HG03558 (cell line): ENCODE data around the gene AHR.
A peak's percentile ranks its signal among the peaks of the same experiment; 100 is the strongest.

Experiments used
- ATAC-seq: cut with Tn5 transposase; IDR thresholded peaks from one replicate; pipeline ENCODE4 v1.9.1; 2021; ENCODE audit warnings: moderate number of reproducible peaks; ENCODE audit not compliant: unreplicated experiment; ENCODE audit errors: extremely low read depth

The AHR gene

DNA sequence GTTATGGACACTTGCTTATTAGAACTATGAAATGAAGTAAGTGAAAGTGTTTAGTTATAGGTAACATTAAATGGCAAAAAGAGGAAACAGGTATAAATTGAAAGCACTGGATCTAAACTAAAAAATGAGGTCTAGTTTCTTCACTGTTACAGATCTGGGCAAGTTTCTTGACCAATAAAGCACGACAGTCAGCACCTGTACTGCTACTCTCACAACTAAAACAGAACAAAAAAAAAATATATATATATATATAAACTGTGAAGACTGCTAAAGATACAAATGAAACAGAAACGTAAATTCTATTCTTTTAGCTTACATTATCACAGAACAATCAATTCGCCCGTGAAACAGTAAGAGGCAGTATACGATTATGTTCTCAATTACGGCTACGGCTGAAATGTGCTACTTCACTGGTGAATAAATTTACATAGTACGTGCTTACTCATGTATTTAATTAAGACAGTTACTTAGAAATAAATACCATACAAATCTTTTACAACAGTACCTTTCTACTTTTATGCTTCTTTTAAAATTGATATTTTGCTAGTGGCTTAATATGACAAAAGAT lies 4.2 kb downstream of the AHR start:
- peak; percentile 31 for ATAC-seq

DNA sequence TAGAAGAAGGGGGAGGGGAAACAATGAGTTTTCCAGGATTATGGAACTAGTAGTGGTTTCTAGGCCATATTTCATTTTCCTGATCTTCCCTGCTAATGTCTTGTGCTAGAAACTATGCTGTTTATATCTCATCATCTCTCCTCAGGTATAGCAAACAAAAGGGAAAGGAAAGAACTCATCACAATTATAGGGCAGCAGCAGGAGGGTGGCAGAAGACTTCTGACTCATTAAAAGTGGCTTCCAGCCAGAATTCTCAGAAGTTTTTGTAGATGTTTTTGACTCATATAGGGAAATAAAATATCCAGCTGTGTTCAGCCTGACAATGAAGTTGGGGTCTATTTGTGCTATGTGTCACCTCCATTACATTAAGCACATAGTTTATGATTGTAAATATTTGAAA lies 6.5 kb downstream of the AHR start:
- ATAC-seq, result no peak

DNA sequence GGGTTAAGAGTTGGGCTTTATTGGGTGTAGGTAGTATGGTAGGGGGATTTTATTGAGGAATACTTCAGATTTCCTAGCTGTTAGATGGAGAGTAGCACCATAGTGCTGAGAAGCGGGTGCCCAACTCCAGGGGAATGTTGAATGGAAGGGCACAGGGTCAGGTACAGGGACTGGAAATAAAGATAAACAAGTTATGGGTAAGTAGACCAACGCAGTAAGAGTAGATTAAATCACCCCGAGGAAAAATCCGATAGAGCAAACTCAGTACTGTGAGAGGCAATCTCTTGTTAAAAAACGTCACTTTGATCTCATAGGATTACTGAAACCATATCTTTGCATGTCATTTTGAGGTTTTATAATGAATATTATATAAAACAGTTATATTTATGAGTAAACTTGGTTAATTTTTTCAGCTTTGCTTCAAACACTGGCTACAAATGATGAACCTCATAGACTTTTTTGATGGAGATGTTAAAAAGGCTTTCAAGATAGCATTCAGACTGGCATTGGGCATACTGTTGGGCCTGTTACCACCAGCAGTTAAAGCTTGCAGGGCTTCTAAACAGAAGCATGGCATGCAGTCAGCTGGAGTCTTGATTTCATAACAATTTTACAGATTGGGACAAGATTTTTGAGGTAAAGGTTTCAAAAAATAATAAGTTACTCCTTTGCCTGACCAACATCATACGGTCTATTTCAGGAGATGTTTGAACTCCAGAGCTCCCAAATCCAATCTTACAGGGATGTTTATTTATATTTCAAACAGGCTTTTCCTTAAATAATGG lies 7.1 kb downstream of the AHR start:
- ATAC-seq, result no peak

DNA sequence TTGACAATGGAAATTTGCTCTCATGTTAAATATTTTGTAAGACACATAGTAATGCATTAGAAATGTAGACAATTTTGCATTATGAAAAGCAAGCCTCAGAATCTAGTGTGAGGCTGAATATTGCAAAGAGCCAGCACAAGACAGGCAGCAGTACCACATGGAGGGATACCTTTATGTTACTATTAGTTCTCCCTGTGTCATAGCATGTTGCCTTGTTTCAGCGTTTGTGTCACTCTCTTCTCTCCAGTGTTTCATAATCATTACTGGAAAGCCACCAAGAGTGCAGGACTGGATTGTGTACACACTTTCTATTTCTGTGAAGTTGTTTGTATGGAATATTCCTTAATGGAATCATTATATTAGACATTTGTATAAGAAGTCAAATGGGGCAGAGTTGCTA lies 8.5 kb downstream of the AHR start:
- no peak for ATAC-seq

DNA sequence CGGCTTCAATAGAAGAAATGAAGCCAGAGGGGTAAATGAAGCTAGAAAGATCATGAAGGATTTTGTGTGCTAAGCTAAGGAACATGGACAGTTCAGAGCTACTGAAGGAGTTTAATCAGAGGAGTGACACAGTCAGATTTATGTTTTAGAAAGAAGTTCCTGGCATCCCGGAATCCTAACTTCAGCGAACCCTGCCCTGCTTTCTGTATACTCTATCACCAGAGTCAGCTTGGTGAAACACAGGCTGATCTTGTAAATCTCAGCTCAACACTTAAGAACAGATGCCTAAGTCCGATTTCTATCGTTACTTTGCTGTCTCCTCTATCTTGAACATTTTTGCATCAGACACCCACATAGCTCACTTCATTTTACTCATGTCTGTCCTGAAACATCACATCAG lies 9.1 kb downstream of the AHR start:
- ATAC-seq, result no peak

DNA sequence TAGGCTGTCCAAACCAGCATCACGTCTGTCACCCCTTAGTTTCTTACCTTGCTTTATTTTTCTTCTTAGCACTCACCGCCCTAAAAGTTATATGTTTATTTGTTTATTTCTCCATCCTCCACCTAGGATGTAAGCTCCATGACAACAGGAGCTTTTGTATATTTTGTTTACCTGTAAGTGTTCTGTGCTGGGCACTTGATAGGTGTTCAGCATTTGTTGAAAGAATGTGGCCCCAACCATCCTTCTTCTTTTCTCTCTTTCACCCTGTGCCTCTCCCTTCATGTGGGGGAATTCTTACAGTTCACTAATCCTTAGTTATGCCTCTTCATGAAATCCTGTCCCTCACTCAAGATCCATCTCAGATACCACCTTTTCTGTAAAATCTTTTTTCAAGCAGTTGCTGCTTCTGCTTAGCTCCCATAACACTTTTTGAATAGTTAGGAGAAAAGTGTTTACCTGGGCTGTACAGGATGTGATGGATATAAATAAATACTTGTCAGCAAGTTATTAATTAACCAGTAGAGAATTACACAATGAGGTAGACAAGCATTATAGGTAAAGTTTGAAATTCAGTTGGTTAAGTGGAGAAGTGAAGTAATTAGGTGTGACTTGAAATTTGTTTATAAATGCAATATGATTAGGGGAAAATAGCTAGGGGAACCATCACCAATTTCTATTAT lies 9.7 kb downstream of the AHR start:
- no peak for ATAC-seq

DNA sequence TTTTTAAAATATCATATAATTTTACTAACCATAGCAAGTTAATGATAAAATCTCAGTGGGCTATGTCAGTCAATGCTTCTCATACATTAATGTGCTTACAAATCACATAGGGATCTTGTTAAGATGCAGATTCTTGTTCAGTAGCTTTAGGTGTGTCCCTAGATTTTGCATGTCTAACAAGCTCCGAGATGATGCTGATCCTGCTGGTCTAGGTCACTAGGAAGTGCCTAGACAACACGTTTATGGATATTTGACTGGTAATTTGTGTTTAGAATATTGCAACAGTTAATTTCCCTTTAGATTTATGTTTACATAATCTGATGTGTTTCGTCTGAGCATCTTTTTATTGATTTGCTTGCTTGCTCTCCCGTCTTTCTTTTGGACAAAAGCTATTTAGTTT lies 12.7 kb downstream of the AHR start:
- no peak for ATAC-seq

DNA sequence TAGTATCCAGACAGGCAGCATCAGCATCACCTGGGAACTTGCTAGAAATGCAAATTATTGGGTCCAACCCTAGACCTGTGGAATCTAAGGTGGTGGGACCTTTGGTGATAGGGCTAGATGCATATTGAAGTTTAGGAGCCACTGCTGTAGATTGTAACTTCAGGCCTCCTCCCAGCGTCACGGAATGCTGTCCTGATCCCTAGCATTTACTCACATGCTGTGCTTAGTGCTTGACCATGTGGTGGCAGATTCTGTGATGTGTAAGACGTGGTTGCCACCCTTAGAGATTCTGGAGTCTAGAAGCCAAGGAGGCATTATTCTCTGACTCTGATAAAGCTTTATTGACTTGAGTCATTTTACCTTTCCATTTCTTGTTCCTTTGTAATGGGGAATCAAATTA lies 13.5 kb downstream of the AHR start:
- ATAC-seq, result no peak

DNA sequence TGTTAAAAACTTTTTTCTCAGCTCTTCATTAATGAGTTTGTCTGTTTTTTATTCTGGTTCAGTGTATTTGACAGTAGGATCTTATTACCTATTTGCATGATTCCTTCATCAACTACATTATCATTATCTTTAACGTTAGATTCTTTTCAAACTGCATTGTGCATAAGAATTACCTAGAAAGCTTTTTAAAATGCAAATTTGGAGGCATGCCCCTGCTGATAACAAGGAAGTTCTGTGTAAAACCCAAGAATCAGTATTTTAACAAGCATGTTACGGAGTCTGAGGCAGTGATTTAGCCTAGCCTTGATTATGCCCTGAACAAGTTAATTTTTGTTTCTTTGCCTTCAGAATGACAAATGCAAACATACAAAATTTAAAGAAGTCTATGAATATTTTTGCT lies 14.2 kb downstream of the AHR start:
- no peak for ATAC-seq

DNA sequence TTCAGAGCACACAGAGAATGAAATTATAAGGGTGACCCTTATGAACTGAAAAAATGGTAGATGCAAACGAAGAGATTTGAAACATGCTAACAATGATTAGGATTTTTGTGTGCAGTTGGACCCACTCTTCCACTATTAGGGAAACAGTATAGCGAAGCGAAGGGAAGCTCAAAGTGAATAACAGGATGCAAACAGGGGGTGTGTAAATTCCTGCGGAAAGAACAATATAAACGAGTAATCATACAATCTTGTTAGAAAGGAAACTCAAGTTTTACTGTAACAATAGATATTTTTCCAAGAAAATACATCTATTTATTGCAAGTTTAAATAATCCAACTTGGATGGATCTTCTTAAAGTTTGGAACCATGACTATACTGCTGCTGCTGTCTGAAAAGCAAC lies 14.7 kb downstream of the AHR start:
- ATAC-seq, result no peak

DNA sequence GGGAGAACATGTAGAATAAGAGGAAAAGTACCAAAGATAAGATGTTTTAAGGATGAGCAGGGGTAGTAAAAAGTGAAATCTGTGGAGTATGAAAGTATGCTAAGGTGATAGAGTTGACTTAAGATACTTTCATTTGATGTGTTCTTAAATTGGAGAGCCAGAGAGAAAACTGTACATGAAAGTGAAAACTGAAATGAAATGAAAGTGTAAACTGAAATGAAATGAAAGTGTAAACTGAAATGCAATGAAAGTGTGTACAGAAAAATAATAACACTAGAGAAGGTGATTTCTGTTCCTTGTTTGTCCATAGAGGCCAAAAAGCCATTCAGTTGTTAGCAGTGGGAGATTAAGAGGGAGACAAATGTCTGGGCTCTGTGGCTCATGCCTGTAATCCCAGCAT lies 17.5 kb downstream of the AHR start:
- no peak for ATAC-seq

DNA sequence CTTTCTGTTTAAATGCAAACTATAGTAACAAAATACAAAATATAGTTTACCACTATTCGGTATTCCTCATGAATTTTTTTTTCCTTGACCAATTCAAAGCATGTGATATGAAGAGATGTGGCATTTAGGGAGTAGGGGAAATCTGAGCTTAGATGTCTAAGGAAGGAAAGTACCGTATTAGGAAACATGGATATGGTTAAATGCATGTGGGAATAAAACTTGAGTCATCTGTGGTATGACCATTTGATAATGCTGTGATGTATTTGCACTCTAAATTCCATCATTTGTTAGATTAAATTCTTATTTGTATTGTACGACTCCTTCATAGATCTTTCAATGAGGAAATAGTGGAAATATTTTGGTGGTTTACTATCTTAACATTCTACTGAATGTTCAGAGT lies 19.7 kb downstream of the AHR start:
- no peak for ATAC-seq

DNA sequence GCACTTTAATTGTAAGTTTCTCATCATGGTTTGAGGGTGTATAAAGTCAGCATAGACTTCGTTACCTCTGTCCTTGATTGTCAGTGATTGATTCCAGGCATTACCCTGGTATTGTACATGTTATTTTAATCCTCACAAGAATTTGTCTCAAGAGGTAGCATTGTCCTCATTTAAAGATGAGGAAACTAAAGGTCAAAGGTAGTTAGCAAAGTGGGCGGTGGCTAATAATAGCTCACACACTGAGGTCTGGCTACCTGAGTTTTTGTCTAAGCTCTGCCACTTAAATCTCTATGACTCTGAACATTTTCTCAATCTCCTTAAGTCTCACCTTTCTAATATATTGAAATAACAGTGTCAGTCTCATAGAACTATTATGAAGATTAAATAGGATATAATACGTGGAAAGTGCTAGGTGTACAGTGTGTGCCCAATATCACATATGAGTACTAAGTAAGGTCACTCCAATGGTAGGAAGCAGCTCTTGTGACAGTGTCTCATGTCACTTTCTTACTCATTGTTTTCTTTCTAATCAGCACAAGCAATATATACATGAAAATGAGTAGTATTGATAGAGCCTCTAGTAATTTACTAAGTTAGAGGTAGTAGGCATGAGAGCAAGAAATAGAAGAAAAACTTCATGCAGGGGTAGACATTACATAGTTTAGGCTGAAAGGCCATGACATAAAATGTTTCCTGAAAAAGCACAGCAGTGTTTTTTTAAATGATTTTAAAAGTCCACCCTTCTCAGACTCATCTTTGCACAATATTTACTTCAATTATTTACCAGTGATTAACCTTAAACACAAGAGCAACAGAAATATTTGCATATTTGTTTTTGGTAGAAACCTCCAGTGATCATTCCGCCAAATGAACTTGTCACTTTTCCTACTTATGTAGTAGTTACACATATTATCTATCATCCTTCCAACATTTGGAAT lies 21.0 kb downstream of the AHR start:
- ATAC-seq, result no peak

DNA sequence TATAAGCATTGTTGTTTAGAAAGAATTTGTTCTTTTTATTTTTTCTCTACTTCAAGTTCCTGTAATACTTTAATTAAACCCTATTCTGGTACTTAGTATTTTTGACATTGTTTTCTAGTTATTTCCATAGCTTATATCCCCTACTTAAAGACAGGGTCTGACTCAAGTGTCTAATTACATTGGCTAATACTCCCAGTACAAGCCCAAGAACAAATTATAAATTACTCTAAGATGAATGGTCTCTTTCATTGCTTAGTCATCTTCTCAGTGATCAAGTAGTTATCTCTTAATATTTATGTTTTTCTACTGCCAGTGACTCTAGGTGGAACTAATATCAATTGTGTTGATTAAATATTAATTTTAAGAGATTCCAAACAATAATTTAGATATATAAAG lies 21.6 kb downstream of the AHR start:
- ATAC-seq, result no peak

DNA sequence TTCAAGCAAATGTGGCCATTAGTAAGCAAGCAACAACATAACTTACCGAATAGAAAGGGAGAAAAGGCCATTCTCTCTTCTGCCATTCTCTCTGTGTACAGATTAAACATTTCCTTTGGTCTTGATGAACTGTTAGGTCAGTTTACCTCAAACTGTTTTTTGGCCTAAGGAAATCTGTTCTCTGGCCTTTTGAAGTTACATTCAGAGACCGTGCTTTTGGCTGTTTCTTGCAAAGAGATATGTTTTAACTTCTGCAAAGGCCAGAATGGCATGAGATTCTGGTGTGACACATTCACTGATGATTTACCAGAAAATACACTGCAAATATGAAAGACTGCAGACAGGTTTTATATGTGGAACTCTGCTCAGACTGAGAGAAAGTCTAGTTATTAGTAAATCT lies 22.2 kb downstream of the AHR start:
- no peak for ATAC-seq

DNA sequence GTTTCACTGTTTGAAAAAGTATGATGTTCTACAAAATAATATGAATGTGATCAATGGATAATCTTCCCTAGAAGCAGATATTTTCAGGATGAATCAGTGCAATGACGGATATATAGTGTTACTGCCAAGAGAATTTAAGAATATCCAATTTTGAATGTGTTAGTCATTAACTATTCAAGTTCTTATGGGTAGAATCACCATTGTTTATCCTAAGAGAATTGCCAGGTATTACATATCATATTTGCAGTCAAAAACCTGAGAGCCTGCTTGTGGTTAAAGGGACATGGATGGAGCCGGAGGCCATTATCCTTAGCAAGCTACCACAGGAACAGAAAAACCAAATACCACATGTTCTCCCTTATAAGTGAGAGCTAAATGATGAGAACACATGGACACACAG lies 26.9 kb downstream of the AHR start:
- no peak for ATAC-seq

DNA sequence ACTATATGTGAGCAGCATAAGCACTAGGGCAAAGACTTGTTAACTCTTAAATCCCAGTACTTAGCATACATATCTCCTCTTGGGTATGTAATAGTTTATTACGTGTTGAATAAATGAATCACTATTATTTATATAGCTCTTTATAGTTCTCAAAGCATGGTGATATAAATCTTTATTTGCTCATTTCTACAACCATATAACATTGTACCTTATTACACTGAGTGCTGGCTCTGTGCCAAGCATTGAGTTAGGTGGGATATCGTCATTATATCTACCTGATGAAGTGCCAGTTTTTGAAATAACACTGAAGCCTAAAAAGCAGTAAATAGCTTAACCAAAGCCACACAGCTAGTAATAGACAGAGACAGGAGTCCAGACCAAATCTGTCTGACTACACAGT lies 27.9 kb downstream of the AHR start:
- no peak for ATAC-seq

DNA sequence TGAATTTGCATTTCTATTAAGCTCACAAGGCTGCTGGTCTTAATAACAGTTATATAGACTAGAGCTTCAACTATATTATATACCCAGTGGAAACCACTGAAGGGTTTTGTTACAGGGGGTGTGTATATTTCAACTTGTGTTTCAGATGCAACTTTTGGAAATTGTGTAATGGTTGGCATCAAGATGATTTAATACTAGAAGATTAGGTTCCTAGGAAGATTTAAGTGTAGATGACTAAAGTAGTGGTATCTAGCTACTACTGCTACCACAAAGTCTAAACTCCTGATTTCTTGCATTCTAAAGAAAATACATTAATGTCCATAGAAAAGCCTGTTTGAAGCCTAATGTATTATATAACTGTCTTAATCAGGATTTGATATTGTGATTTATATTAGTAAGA lies 30.2 kb downstream of the AHR start:
- no peak for ATAC-seq

DNA sequence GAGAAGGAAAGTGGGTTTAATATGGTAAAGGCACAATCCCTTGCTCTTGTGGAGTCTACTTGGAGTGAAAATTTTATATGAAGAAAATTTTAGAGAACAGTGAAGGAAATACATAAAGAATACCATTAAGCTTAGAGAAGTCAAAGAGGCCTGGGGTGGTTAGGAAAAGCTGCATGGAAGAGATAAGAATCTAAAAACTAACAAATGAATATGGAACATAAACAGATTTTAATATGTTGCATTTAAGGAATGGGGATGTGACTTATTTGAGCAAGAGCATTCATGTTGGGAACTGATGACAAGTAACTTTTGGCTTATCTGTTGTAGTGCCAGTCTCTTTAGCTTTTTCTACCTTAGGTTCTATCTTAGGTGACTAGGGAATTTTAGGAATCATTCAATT lies 31.0 kb downstream of the AHR start:
- no peak for ATAC-seq

DNA sequence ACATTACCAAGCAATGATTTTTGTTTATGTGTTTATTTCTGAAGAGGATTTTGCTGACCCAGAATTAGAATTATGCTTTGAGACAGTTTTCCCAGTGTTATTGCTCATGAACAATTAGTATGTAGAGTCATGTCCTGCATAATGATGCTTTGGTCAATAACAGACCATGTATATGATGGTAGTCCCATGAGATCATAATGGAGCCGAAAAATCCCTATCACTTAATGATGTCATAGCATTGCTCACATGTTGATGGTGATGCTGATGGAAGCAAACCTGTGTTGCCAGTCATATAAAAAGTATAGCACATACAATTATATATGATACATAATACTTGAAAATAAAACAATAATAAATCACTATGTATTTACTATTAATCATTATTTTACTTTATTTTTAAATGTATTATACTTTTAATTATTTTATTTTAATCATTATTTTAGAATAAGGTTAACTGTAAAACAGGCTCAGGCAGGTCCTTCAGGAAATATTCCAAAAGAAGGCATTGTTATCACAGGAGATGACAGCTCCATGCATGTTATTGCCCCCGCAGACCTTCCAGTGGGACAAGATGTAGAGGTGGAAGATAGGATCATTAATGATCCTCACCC lies 33.5 kb downstream of the AHR start:
- ATAC-seq, result no peak
